Right lobe of liver (tissue), 4 donors: ENCODE data around the gene ANGPTL4.

Source experiments
- POLR2A ChIP-seq: fragments of 450-650 bp; IDR thresholded peaks from one replicate; pipeline ENCODE4 v1.6.1; 2017; ENCODE audit warnings: antibody characterized with exemption, mild to moderate bottlenecking
- TF ChIP-seq, protein P1 (sequence below), 4 donors: fragments of 200-600 bp in 3 of 4; fragments of 450-650 bp in 1 of 4; IDR thresholded peaks; one replicate each; pipeline versions ENCODE4 v1.5.1 to v1.8.0; 2016 to 2022; ENCODE audit warnings: antibody characterized with exemption in 4 of 4, mild to moderate bottlenecking in 2 of 4
- donor health status: DM: no; HTN: no; CAD: no.
- donor health status: DM: no; HTN: no; CAD: no.
- donor health status: DM: no; HTN: yes; CAD: no.

DNA sequence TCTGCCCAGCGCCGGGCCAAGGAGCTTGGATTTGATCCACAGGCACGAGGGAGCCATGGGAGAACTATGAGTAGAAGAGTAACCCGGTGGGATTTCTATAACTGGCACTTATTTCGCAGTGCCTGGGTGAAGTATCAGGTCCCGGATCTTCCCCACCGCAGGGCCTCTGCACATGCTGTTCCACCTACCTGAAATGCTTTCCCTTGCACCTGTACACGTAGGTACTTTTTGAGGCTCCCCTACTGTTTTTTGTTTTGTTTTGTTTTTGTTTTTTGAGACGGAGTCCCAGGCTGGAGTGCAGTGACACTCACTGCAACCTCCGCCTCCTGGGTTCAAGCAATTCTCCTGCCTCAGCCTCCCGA lies 20.5 kb upstream of the ANGPTL4 start:
- TF ChIP-seq POLR2A, result no peak
- TF ChIP-seq, protein P1, sequence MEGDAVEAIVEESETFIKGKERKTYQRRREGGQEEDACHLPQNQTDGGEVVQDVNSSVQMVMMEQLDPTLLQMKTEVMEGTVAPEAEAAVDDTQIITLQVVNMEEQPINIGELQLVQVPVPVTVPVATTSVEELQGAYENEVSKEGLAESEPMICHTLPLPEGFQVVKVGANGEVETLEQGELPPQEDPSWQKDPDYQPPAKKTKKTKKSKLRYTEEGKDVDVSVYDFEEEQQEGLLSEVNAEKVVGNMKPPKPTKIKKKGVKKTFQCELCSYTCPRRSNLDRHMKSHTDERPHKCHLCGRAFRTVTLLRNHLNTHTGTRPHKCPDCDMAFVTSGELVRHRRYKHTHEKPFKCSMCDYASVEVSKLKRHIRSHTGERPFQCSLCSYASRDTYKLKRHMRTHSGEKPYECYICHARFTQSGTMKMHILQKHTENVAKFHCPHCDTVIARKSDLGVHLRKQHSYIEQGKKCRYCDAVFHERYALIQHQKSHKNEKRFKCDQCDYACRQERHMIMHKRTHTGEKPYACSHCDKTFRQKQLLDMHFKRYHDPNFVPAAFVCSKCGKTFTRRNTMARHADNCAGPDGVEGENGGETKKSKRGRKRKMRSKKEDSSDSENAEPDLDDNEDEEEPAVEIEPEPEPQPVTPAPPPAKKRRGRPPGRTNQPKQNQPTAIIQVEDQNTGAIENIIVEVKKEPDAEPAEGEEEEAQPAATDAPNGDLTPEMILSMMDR (IDR thresholded peaks at IDR 0.05), result no peak
